Activated naive CD8-positive, alpha-beta T cell (primary cell): ENCODE measurements around the gene SLC13A3.

ENCODE experiments used
- H3K27ac Mint-ChIP-seq: one replicate; pipeline ENCODE4 v1.8.0; 2021; ENCODE audit warnings: mixed read lengths
- H3K27me3 Mint-ChIP-seq: one replicate; pipeline ENCODE4 v1.8.0; 2021; ENCODE audit warnings: mixed read lengths
- H3K36me3 Mint-ChIP-seq: one replicate; pipeline ENCODE4 v1.8.0; 2021; ENCODE audit warnings: mixed read lengths
- H3K4me1 Mint-ChIP-seq: one replicate; pipeline ENCODE4 v1.8.0; 2021; ENCODE audit warnings: low read depth, mixed read lengths
- H3K4me3 Mint-ChIP-seq: one replicate; pipeline ENCODE4 v1.8.0; 2021; ENCODE audit warnings: mild to moderate bottlenecking, mixed read lengths
- H3K9me3 Mint-ChIP-seq: one replicate; pipeline ENCODE4 v1.8.0; 2021; ENCODE audit warnings: low read depth, mixed read lengths

The SLC13A3 gene

DNA sequence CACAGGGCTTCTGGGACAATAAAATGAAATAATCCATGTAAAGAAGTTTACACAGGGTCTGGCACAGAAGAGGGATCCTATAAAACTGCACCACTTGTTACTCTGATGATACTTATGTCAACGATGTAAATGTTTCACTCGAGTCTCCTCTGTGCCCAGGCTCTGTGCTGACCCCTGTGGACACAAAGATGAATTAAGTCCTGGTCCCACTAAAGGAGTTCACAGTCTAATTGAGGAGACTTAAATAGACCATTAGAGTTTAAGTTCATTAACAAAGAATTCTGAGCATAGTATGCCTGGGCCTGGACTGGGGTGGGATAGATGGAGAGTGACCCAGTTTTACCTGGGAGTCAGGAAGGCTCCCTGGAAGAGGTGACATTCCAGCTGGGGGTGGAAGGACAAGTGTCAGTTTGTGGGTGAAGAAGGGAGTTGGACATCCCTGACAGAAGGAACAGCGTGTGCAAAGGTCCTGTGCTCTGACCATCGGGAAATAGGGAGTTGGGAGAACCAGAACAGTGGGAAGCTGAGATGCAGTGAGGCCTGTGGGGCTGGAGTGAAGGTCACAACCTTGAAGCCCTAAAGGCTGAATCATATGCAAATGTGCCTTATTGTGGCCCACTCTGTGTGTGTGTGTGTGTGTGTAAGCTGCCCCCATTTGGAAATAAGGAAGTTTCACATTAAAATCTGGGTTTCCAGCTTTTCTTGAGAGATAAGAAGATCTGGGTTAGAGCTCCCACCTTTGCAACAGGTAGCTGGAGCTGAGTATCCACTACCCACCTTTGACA lies 101.9 kb downstream of the SLC13A3 start:
- Mint-ChIP-seq H3K36me3 (no peaks in the 10 kb centered on the region), H3K27ac (no peak overlapping the region), H3K4me1 (peaks cover 29% of the 10 kb centered on the region), H3K4me3 (no peak overlapping the region), H3K9me3 (no peaks in the 10 kb centered on the region), H3K27me3 (no peaks in the 10 kb centered on the region)

GRCh38 chr20:46548688-46549087 lies 102.6 kb downstream of the SLC13A3 start:
- Mint-ChIP-seq H3K36me3 (no peaks in the 10 kb centered on the region), H3K4me1 (peaks cover 26% of the 10 kb centered on the region), H3K4me3 (no peak overlapping the region), H3K9me3 (no peaks in the 10 kb centered on the region), H3K27me3 (peaks cover 2% of the 10 kb centered on the region), H3K27ac (no peak overlapping the region)

DNA sequence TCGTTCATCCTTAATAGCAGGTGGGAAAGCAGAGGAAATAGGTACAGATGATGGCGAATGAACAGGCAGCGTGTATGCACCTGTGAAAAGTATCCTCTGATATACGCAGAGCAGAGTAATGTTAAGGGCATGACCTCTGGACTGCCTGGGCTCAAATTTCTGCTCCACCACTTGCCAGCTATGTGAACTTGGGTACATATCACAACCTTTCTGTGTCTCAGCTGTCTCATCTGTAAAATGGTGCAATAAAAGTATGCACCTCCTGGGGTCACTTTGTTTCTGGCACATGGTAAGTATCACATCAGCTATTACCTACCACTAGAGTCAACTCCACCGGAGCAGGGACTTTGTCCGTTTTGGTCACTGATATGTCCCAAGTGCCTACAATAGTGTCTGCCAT lies 103.3 kb downstream of the SLC13A3 start:
- Mint-ChIP-seq H3K27me3 (peaks cover 2% of the 10 kb centered on the region), H3K36me3 (no peaks in the 10 kb centered on the region), H3K4me1 (peaks cover 21% of the 10 kb centered on the region), H3K4me3 (no peak overlapping the region), H3K27ac (no peak overlapping the region), H3K9me3 (no peaks in the 10 kb centered on the region)

DNA sequence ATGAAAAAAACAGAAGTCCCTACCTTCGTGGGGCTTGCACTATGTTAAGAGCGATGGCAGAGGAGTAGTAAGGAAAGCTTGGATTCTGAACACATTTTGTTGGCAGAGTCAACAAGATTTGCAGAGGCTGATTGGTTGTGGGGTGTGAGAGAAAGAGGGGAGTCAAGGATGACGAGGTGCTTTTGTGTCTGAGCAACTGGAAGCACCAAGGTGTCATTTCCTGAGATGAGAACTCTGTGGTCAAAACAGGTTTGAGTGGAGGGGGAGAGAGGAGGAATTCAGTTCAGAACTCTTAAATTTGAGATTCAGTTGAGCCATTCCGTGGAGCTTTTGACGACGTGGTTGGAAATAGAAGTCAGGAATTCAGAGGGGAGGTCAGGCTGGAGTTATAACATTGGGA lies 104.3 kb downstream of the SLC13A3 start:
- Mint-ChIP-seq H3K27me3 (peaks cover 3% of the 10 kb centered on the region), H3K4me1 (peaks cover 10% of the 10 kb centered on the region), H3K9me3 (no peaks in the 10 kb centered on the region), H3K27ac (no peak overlapping the region), H3K4me3 (no peak overlapping the region), H3K36me3 (no peaks in the 10 kb centered on the region)

- Mint-ChIP-seq H3K9me3 (no peaks in the 10 kb centered on the region), H3K27me3 (peaks cover 3% of the 10 kb centered on the region), H3K4me1 (peaks cover 8% of the 10 kb centered on the region), H3K4me3 (no peak overlapping the region), H3K27ac (no peak overlapping the region), H3K36me3 (no peaks in the 10 kb centered on the region)
These were observed 105.0 kb downstream of the SLC13A3 start for GRCh38 chr20:46546298-46546697.

DNA sequence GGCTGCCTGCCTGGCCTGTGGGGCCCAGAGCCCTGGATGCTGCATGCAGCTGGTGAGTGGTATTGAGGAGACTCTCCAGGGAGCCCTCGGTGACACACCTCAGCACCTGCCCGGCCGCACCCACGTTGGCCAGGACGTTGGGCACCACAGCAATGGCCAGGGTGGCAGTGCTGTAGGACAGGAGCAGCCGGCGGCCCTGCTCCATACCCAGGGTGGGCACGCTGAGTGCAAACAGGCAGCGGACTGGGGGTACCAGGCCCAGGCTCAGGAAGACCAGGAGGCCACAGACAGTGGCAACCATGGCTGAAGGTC lies 105.5 kb downstream of the SLC13A3 start:
- Mint-ChIP-seq H3K9me3 (no peaks in the 10 kb centered on the region), H3K27me3 (peaks cover 3% of the 10 kb centered on the region), H3K4me1 (peaks cover 8% of the 10 kb centered on the region), H3K36me3 (no peaks in the 10 kb centered on the region), H3K27ac (no peak overlapping the region), H3K4me3 (no peak overlapping the region)

- H3K9me3 Mint-ChIP-seq, result no peaks in the 10 kb centered on the region
- peaks cover 8% of the 10 kb centered on the region for H3K4me1 Mint-ChIP-seq
- H3K4me3 Mint-ChIP-seq, result peak overlapping the region; percentile 28
- H3K27me3 Mint-ChIP-seq, result peaks cover 3% of the 10 kb centered on the region
- peak overlapping the region; percentile 4 for H3K27ac Mint-ChIP-seq
- no peaks in the 10 kb centered on the region for H3K36me3 Mint-ChIP-seq
These were observed 106.0 kb downstream of the SLC13A3 start for GRCh38 chr20:46545077-46545826.

GRCh38 chr20:46544576-46544975 lies 106.7 kb downstream of the SLC13A3 start:
- Mint-ChIP-seq H3K4me1 (peaks cover 8% of the 10 kb centered on the region), H3K27ac (no peak overlapping the region), H3K4me3 (no peak overlapping the region), H3K9me3 (no peaks in the 10 kb centered on the region), H3K27me3 (peaks cover 3% of the 10 kb centered on the region), H3K36me3 (no peaks in the 10 kb centered on the region)

- Mint-ChIP-seq H3K9me3 (no peaks in the 10 kb centered on the region), H3K4me1 (peaks cover 8% of the 10 kb centered on the region), H3K36me3 (no peaks in the 10 kb centered on the region), H3K27me3 (peaks cover 7% of the 10 kb centered on the region), H3K27ac (no peak overlapping the region), H3K4me3 (no peak overlapping the region)
These were observed 107.3 kb downstream of the SLC13A3 start for GRCh38 chr20:46543959-46544358.

DNA sequence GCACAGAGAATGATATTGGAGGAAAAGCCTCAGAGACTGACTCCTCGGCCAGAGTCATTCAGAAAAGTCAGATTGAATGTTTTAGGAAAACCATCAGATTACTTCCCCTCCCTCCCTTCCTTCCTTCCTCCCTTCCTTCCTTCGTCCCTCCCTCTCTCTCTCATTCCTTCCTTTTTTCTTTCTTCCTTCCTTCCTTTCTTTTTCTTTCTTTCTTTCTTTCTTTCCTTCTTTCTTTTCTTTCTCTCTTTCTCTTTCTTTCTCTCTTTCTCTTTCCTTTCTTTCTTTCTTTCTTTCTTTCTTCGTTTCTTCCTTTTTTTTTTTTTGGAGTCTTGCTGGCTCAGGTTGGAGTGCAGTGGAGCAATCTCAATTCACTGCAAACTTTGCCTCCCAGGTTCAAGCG lies 108.2 kb downstream of the SLC13A3 start:
- H3K4me3 Mint-ChIP-seq, result no peak overlapping the region
- H3K27ac Mint-ChIP-seq, result no peak overlapping the region
- peaks cover 10% of the 10 kb centered on the region for H3K27me3 Mint-ChIP-seq
- no peaks in the 10 kb centered on the region for H3K9me3 Mint-ChIP-seq
- H3K4me1 Mint-ChIP-seq, result peaks cover 8% of the 10 kb centered on the region
- no peaks in the 10 kb centered on the region for H3K36me3 Mint-ChIP-seq

- Mint-ChIP-seq H3K36me3 (no peaks in the 10 kb centered on the region), H3K27me3 (peaks cover 14% of the 10 kb centered on the region), H3K9me3 (no peaks in the 10 kb centered on the region), H3K4me3 (no peak overlapping the region), H3K27ac (no peak overlapping the region), H3K4me1 (peaks cover 8% of the 10 kb centered on the region)
These were observed 109.9 kb downstream of the SLC13A3 start for GRCh38 chr20:46541229-46541935.

DNA sequence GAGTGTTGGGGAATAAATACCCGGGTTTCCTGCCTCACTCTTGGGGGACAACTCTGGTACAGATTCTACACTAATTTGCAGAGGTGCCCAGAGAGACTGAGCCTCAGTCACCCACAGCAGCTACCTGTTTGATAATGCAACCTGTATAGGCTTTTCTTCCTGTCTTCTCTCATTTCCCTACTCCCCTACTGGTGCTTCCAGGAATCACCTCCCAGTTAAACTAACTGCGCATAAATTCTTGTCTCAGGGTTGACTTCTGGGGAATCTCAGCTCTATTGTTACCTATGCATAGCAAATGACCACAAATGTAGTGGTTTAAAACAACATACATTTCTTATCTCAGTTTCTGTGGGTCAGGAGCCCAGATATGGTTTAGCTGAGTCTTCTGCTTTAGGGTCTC lies 112.1 kb downstream of the SLC13A3 start:
- Mint-ChIP-seq H3K27ac (no peak overlapping the region), H3K36me3 (no peaks in the 10 kb centered on the region), H3K4me1 (no peaks in the 10 kb centered on the region), H3K4me3 (no peak overlapping the region), H3K27me3 (peaks cover 14% of the 10 kb centered on the region), H3K9me3 (no peaks in the 10 kb centered on the region)

DNA sequence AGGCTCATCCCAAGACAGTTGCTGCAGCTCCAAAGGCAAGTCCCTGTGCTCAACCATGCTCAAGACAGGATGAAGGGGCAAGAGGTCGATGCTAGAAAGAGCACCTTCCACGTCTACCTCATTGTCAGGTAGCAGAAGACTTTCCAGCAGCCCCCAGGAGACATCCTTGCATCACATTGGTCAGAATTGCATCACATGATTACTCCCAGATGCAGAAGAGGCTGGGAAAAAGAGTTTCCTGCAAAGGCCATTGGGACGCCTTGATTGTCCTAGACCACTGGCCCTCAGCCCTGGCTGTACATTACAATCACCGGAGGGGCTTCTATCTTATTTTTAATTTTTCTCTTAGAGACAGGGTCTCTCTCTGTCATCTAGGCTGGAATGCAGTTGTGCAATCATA lies 120.6 kb downstream of the SLC13A3 start:
- Mint-ChIP-seq H3K27me3 (peaks cover 13% of the 10 kb centered on the region), H3K27ac (no peak overlapping the region), H3K9me3 (no peaks in the 10 kb centered on the region)

DNA sequence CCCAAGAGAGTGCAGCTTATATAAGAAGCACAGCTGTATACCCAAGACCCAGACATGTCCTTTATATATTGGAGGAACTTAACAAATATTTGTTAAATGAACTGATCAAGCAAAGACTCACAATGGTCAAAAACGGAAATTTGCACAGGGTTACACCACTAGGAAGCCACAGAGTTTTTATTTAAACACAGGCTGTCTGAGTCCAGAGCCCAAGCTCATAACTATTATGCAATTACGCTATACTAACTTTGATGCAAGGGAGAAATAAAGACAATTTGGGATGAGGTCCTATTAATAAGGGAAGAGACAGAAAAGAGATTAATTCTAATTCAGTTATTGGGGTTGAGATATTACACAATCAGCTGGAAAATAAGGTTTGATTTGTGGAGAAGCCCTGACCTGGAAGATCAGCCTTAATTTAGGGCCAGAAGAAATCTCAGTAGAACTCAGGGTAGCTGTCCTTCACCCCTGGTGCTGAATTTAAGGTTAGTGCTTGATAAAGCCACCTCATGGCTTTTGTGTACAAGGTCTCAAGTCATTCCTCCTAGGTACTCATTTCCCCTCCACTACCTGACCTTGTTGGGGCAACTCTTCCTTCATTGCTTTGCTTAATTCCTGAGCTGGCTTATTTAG lies 127.4 kb downstream of the SLC13A3 start:
- Mint-ChIP-seq H3K4me1 (no peaks in the 10 kb centered on the region), H3K27me3 (peaks cover 8% of the 10 kb centered on the region), H3K27ac (no peak overlapping the region), H3K4me3 (no peak overlapping the region), H3K9me3 (no peaks in the 10 kb centered on the region), H3K36me3 (no peaks in the 10 kb centered on the region)

More for the DNA sequence above, 120.6 kb downstream of the SLC13A3 start:
- Mint-ChIP-seq H3K4me3 (no peak overlapping the region), H3K36me3 (no peaks in the 10 kb centered on the region), H3K4me1 (no peaks in the 10 kb centered on the region)

- peaks cover 8% of the 10 kb centered on the region for H3K27me3 Mint-ChIP-seq
- H3K36me3 Mint-ChIP-seq, result no peaks in the 10 kb centered on the region
- H3K9me3 Mint-ChIP-seq, result no peaks in the 10 kb centered on the region
- no peak overlapping the region for H3K4me3 Mint-ChIP-seq
- no peaks in the 10 kb centered on the region for H3K4me1 Mint-ChIP-seq
- H3K27ac Mint-ChIP-seq, result no peak overlapping the region
These were observed 128.2 kb downstream of the SLC13A3 start for GRCh38 chr20:46523108-46523507.
